AG09319 (cell line): ENCODE data around the gene SGK1.
"Not testable (repeated sequence)": the region's sequence is repeated elsewhere in the genome, so short reads cannot be mapped to it uniquely, and the experiment has no call there.

Experiments used
- DNase-seq: peaks from one replicate; pipeline ENCODE4 v3.0.0-alpha.2; 2010; ENCODE audit warnings: low read depth; ENCODE audit errors: extremely low read depth
- CTCF ChIP-seq: IDR thresholded peaks from 2 replicates; pipeline ENCODE4 v1.5.1; 2011; ENCODE audit warnings: low read depth, mild to moderate bottlenecking, inconsistent platforms, low read length, moderate library complexity

Gene SGK1

GRCh38 chr6:134245041-134245440, 72.9 kb downstream of the SGK1 start:
- DNase-seq = no peak

DNA sequence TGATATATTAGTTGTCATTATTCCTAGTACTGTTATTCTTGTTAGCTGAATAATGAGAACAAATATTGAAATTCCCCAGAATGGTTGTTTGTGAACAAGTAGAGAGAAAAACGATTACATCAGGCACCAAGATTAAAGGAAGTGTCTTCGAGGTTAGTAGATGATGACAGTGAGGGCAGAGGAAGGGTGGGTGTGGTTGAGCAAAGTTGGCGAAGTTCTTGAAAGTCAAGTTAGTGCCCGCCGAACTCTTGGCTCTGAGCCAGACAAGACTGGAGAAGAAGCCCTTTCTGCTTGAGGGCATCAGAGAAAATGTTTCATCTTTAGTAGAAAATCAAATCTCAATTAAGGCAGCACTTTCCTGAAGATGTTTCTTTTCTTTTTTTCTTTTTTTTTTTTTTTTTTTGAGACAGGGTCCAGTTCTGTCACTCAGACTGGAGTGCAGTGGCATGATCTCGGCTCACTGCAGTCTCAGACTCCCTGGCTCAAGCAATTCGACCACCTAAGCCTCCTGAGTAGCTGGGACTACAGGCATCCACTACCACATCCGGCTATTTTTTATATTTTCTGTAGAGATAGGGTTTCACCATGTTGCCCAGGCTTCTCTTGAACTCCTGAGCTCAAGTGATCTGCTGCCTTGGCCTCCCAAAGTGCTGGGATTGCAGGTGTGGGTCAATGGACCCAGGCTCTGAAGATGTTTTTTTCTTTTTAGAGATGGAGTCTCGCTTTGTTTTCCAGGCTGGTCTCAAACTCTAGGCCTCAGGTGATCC, 77.1 kb downstream of the SGK1 start:
- TF ChIP-seq CTCF = no peak
- DNase-seq = no peak

More at GRCh38 chr6:134245041-134245440, 72.9 kb downstream of the SGK1 start:
- TF ChIP-seq CTCF = no peak

GRCh38 chr6:134238960-134239795, 78.7 kb downstream of the SGK1 start:
- TF ChIP-seq CTCF = no peak
- no peak for DNase-seq

- TF ChIP-seq CTCF = no peak
- DNase-seq = no peak
These were observed 79.9 kb downstream of the SGK1 start for GRCh38 chr6:134238006-134238405.

- no peak for DNase-seq
- no peak for TF ChIP-seq CTCF
These were observed 81.8 kb downstream of the SGK1 start for GRCh38 chr6:134235937-134236751.

- not testable (repeated sequence) for DNase-seq
These were observed 82.6 kb downstream of the SGK1 start for GRCh38 chr6:134235334-134235733.

DNA sequence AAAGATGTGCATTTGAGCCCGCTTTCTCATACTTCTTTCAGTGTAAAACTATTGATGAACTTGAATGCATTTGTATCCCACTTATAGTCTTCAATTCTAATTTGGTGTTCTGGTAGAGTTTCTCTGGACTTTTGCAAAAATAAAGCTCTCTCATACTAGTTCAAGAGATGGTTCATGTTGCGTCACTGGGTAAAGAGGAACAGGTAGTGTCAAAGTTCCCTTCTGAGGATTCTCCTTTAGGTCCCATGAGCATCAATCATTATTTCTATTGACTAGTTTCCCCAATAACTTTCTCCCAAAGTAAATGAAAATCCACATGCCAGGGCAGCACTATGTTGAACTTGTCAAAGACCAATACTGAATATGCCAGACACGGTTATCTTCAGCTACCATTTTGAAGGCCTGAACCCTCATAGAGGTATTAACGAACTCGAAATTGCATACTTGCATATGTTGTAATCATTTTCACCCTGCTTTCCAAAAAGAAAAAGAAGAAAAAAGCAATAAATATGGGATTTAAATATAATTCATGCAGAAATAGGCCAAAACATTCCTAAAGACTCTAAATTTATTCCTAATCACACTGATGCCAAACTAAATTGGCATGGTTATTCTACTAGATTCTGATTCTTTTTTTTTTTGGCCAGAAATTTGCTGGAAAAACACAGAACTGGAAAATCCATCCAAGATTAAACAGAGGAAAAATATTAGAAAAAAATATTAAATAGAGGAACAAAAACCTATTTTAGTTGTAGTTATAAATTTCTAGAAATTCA, 84.5 kb downstream of the SGK1 start:
- DNase-seq = no peak
- no peak for TF ChIP-seq CTCF
